Fibroblast of lung (primary cell): ENCODE results near the gene CACUL1.

Experiments
- EZH2 ChIP-seq: IDR thresholded peaks from 2 replicates; pipeline ENCODE4 v1.5.1; 2012; ENCODE audit warnings: low read length, control low read depth, mild to moderate bottlenecking; ENCODE audit errors: missing control alignments
- TF ChIP-seq, protein P1 (sequence below), 2 donors: IDR thresholded peaks in 1 of 2; conservative IDR thresholded peaks in 1 of 2; 1 replicate in 1 of 2; 2 replicates in 1 of 2; pipeline ENCODE4 v1.5.1; 2011 to 2012; ENCODE audit warnings: low read length in 2 of 2, control low read depth in 1 of 2, inconsistent platforms in 1 of 2, low read depth in 1 of 2, mild to moderate bottlenecking in 1 of 2

- TF ChIP-seq, protein P1, sequence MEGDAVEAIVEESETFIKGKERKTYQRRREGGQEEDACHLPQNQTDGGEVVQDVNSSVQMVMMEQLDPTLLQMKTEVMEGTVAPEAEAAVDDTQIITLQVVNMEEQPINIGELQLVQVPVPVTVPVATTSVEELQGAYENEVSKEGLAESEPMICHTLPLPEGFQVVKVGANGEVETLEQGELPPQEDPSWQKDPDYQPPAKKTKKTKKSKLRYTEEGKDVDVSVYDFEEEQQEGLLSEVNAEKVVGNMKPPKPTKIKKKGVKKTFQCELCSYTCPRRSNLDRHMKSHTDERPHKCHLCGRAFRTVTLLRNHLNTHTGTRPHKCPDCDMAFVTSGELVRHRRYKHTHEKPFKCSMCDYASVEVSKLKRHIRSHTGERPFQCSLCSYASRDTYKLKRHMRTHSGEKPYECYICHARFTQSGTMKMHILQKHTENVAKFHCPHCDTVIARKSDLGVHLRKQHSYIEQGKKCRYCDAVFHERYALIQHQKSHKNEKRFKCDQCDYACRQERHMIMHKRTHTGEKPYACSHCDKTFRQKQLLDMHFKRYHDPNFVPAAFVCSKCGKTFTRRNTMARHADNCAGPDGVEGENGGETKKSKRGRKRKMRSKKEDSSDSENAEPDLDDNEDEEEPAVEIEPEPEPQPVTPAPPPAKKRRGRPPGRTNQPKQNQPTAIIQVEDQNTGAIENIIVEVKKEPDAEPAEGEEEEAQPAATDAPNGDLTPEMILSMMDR (conservative IDR thresholded peaks at IDR 0.05 in 1 of 2, IDR thresholded peaks at IDR 0.05 in 1 of 2; ENCODE audit: low read depth in 1 of 2, low read length in 2 of 2): no peak
- no peak for TF ChIP-seq EZH2
Observed at GRCh38 chr10:118658762-118659161, 96.0 kb downstream of the CACUL1 start.
